IPS-15b (cell line): ENCODE data around the gene PTPRN2.
"Not testable (repeated sequence)": the region's sequence is repeated elsewhere in the genome, so short reads cannot be mapped to it uniquely, and the experiment has no call there.

Experiments used
- H3K27me3 ChIP-seq: one replicate; pipeline ENCODE4 v1.6.1; 2013; ENCODE audit warnings: low read length; ENCODE audit not compliant: control insufficient read depth, insufficient read depth
- H3K36me3 ChIP-seq: one replicate; pipeline ENCODE4 v1.6.1; 2013; ENCODE audit warnings: low read length; ENCODE audit not compliant: control insufficient read depth, insufficient read depth
- H3K4me1 ChIP-seq: one replicate; pipeline ENCODE4 v1.6.1; 2013; ENCODE audit warnings: mild to moderate bottlenecking, low read length; ENCODE audit not compliant: control insufficient read depth, insufficient read depth
- H3K4me3 ChIP-seq: one replicate; pipeline ENCODE4 v1.5.1; 2013; ENCODE audit warnings: low read depth, low read length
- H3K9ac ChIP-seq: one replicate; pipeline ENCODE4 v1.6.1; 2013; ENCODE audit warnings: low read depth, mild to moderate bottlenecking, low read length
- H3K9me3 ChIP-seq: one replicate; pipeline ENCODE4 v1.6.1; 2013; ENCODE audit warnings: mild to moderate bottlenecking, low read length; ENCODE audit not compliant: control insufficient read depth, insufficient read depth

Gene PTPRN2

DNA sequence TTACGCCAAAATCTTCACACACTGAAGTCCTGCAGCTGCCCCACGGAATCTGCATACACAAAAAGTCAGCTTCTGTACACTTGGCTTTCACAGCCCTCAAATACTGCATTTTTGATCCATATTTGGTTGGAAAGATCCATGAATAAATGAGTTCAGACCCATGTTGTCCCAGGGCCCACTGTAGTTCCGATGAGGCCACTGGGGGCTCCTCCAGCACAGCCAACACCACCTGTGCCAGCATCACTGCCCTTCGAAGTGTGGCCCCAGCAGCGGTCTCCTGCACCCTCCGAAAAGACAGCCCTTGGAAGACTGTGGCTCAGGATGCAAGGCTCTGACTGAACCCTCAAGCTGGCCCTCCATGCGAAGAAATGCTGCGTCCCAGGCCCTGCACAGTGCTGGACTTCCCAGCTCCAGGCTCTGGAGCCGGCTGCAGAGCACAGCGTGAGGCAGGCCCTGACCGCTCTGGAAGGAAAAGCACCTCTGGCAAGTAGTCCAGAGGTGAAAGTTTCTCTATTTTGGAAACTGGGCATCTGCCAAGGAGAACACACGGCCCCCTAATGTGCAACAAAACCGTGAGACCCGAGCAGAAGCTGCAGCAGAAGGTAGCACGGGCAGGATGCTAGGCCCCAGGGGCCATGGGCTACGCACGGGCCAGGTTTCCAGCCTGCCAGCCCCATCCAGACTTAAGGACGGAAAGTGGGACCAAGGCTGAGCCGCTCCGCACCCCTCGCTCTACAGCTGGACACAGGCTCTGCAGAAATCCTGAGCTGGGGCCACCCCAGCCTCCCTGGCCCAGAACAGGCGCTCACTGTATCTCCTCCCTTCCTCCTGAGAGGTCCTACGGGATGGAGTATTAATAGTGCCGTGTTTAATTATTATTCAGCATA, 62.6 kb downstream of the PTPRN2 start:
- H3K9ac ChIP-seq = no peak overlapping the region
- no peaks in the 10 kb centered on the region for H3K9me3 ChIP-seq
- no peak overlapping the region for H3K4me3 ChIP-seq
- no peaks in the 10 kb centered on the region for H3K36me3 ChIP-seq
- H3K4me1 ChIP-seq = no peaks in the 10 kb centered on the region
- no peaks in the 10 kb centered on the region for H3K27me3 ChIP-seq

DNA sequence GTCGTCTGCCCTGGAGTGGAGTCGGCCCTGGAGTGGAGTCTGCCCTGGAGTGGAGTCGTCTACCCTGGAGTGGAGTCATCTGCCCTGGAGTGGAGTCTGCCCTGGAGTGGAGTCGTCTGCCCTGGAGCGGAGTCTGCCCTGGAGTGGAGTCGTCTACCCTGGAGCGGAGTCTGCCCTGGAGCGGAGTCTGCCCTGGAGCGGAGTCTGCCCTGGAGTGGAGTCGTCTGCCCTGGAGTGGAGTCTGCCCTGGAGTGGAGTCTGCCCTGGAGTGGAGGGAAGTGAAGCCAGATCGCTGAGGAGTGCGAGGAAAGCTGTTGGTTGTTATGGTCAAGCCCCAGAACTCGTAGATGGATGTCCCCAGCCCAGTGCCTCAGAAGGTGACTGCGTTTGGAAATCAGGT, 63.3 kb downstream of the PTPRN2 start:
- not testable (repeated sequence) for H3K4me1 ChIP-seq, H3K4me3 ChIP-seq, H3K9me3 ChIP-seq, H3K27me3 ChIP-seq, H3K36me3 ChIP-seq, H3K9ac ChIP-seq

DNA sequence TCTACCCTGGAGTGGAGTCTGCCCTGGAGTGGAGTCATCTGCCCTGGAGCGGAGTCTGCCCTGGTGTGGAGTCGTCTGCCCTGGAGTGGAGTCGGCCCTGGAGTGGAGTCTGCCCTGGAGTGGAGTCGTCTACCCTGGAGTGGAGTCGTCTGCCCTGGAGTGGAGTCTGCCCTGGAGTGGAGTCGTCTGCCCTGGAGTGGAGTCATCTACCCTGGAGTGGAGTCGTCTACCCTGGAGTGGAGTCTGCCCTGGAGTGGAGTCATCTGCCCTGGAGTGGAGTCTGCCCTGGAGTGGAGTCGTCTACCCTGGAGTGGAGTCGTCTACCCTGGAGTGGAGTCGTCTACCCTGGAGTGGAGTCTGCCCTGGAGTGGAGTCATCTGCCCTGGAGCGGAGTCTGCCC, 63.7 kb downstream of the PTPRN2 start:
- not testable (repeated sequence) for H3K4me3 ChIP-seq, H3K9ac ChIP-seq, H3K4me1 ChIP-seq, H3K27me3 ChIP-seq, H3K9me3 ChIP-seq, H3K36me3 ChIP-seq

DNA sequence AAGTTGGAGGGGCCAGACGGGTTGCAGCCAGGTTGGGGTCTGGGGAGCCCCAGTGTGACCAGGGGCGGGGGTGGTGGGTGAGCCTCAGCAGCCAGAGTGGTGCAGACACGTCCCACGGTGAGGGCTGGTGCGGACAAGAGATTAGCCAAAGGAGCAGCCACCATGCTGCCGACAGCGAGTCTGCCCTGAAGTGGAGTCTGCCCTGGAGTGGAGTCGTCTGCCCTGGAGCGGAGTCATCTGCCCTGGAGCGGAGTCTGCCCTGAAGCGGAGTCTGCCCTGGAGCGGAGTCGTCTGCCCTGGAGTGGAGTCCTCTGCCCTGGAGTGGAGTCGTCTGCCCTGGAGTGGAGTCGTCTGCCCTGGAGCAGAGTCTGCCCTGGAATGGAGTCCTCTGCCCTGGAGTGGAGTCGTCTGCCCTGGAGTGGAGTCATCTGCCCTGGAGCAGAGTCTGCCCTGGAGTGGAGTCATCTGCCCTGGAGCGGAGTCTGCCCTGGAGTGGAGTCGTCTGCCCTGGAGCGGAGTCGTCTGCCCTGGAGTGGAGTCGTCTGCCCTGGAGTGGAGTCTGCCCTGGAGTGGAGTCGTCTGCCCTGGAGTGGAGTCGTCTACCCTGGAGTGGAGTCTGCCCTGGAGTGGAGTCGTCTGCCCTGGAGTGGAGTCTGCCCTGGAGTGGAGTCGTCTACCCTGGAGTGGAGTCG, 64.3 kb downstream of the PTPRN2 start:
- H3K9me3 ChIP-seq, H3K27me3 ChIP-seq, H3K36me3 ChIP-seq, H3K4me1 ChIP-seq, H3K9ac ChIP-seq, H3K4me3 ChIP-seq: not testable (repeated sequence)

DNA sequence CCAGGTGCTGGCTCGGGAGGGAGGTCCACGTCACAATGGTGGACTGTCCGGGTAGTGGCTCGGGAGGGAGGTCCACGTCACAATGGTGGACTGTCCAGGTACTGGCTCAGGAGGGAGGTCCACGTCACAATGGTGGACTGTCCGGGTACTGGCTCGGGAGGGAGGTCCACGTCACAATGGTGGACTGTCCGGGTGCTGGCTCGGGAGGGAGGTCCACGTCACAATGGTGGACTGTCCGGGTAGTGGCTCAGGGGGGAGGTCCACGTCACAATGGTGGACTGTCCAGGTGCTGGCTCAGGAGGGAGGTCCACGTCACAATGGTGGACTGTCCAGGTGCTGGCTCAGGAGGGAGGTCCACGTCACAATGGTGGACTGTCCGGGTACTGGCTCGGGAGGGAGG, 65.8 kb downstream of the PTPRN2 start:
- not testable (repeated sequence) for H3K9ac ChIP-seq, H3K27me3 ChIP-seq, H3K4me1 ChIP-seq, H3K9me3 ChIP-seq, H3K36me3 ChIP-seq, H3K4me3 ChIP-seq

DNA sequence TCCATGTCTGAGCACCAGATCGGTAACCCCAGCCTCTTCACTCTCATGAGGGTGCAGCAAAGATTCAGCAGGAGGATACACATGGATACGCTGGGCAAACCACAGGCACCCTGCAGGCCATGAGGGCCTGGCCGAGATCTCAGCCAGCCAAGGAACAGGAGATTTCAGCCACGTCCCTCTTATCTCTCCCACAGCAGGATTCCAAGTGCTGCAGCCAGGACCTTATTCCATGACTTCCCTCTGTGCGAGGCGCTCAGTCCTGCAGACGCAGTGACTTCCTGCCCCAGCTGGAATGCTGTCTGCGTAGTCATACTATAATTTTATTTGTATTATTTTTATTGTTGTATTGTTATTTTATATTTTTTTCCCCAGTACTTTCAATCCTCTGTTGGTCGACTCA, 66.8 kb downstream of the PTPRN2 start:
- Histone ChIP-seq H3K4me3 (no peak overlapping the region), H3K27me3 (no peaks in the 10 kb centered on the region), H3K9me3 (no peaks in the 10 kb centered on the region)

DNA sequence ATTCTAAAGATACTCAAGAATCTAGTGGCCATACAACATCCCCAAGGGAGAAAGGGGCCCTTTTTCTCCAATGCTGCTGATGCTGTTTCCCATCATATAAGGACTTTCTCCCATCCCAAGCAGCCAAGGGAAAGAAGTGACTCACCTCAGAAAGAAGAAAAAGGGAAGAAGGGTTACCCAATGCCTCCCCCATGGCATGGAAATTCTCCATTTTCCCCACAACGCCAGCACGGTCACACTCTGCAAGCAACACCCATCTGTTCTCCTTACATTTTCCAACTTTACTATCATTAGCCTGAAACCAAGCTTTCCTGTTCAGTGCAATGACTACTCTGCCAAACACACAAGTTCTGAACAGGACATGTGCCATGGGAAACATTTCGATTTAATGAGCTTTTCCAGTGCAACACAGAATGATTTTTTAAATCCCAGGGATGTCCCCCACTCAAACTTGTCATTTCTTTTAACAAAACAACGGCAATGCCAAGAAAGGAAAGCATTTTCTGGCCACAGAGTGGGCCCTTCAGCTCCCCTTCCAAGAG, 67.9 kb downstream of the PTPRN2 start:
- Histone ChIP-seq H3K9me3 (no peaks in the 10 kb centered on the region), H3K9ac (no peak overlapping the region), H3K27me3 (no peaks in the 10 kb centered on the region), H3K4me1 (no peaks in the 10 kb centered on the region), H3K4me3 (no peak overlapping the region), H3K36me3 (no peaks in the 10 kb centered on the region)

More for the DNA sequence above, 66.8 kb downstream of the PTPRN2 start:
- no peaks in the 10 kb centered on the region for H3K4me1 ChIP-seq
- no peaks in the 10 kb centered on the region for H3K36me3 ChIP-seq
- H3K9ac ChIP-seq = no peak overlapping the region

DNA sequence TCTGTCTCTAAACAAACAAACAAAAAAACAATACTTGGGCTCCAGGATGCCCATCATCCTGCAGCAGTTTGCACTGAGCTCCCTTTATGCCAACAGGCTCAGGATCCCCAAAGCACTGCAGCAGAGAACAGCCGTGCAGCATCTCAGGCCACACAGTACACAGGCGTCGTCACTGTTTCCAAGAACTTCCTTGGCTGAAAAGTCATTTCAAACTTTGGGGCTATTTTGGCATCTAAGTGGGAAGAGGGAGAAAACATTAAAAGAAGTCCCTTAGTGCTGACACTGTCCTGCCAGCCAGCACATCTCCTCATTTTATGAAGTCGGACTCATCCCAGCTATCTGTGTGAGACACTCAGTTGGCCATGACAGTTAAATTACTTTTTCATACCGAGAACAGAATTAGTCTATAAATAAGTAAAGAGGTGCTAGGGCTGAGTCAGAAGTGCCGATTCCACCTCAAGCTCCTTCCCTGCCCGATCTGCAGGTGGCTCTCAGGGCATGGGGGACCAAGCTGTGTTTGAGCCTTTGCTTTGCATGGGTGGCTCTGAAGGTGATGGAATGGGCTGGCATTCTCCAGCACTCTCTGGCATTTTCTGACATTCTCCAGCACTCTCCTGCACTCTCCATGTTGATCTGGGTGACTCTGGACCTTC, 68.5 kb downstream of the PTPRN2 start:
- Histone ChIP-seq H3K36me3 (no peaks in the 10 kb centered on the region), H3K4me1 (no peaks in the 10 kb centered on the region), H3K9me3 (no peaks in the 10 kb centered on the region), H3K27me3 (no peaks in the 10 kb centered on the region), H3K9ac (no peak overlapping the region), H3K4me3 (no peak overlapping the region)

DNA sequence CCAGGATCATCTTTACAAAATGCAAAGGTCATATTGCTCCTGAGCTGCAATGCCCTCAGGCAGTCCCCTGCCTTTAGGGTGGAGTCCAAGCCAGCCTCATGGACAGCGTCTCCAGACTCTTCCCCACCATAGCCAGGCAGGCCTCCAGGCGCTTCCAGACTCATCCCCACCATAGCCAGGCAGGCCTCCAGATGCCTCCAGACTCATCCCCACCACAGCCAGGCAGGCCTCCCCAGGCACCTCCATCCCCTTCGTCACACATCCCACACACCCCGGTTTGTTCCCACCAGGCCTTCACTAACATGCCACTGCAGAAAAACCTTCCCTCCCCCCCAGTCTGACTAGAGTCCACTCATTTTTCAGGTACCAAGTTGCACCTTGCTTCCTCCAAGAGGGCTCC, 70.1 kb downstream of the PTPRN2 start:
- no peaks in the 10 kb centered on the region for H3K4me1 ChIP-seq
- H3K27me3 ChIP-seq = no peaks in the 10 kb centered on the region
- H3K9ac ChIP-seq = no peak overlapping the region
- no peaks in the 10 kb centered on the region for H3K9me3 ChIP-seq
- H3K4me3 ChIP-seq = no peak overlapping the region
- H3K36me3 ChIP-seq = no peaks in the 10 kb centered on the region

DNA sequence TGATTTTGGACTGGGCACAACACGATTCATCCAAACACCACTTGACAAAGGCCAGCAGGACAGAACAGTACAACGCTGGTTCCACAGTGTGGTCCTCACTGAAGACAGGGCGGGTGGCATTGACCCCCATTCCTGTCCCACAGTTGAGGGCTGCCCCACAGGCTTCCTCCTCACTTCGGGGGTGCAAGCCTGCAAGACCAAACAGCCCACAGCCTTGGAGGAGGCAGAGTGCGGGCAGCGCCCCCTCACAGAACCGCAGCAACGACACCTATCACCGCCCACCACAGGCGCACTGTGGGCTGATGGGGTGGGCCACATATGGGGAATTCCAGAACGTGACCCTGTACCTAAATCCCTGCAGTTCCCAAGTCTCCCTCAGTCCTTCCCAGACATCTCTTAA, 70.6 kb downstream of the PTPRN2 start:
- H3K36me3 ChIP-seq = no peaks in the 10 kb centered on the region
- H3K9ac ChIP-seq = no peak overlapping the region
- no peaks in the 10 kb centered on the region for H3K27me3 ChIP-seq
- H3K9me3 ChIP-seq = peaks cover under 1% of the 10 kb centered on the region
- H3K4me3 ChIP-seq = no peak overlapping the region
- H3K4me1 ChIP-seq = no peaks in the 10 kb centered on the region

DNA sequence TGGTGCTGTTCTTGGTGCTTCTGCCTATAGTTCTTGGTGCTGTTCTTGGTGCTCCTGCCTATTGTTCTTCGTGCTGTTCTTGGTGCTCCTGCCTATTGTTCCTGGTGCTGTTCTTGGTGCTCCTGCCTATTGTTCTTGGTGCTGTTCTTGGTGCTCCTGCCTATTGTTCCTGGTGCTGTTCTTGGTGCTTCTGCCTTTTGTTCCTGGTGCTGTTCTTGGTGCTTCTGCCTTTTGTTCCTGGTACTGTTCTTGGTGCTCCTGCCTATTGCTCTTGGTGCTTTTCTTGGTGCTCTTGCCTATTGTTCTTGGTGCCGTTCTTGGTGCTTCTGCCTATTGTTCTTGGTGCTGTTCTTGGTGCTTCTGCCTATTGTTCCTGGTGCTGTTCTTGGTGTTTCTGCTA, 71.1 kb downstream of the PTPRN2 start:
- no peaks in the 10 kb centered on the region for H3K36me3 ChIP-seq
- peaks cover 3% of the 10 kb centered on the region for H3K9me3 ChIP-seq
- H3K4me3 ChIP-seq = no peak overlapping the region
- no peak overlapping the region for H3K9ac ChIP-seq
- H3K4me1 ChIP-seq = no peaks in the 10 kb centered on the region
- H3K27me3 ChIP-seq = no peaks in the 10 kb centered on the region
